Left colon (tissue), 2 donors: ENCODE measurements around the gene IL17B. TPM values are rescaled to one million over a fixed set of nuclear protein-coding genes. Genes with fewer than 3 reads are reported as not detected.
A peak's percentile ranks its signal among the peaks of the same experiment; 100 is the strongest.

Experiments used
- ATAC-seq: fragments of 200-7000 bp; cut with Tn5 transposase; one replicate; pipeline ENCODE4 v1.9.1; 2020; ENCODE audit warnings: mild to moderate bottlenecking, moderate library complexity
- DNase-seq, 2 donors: peaks; one replicate each; pipeline ENCODE4 v3.0.0-alpha.2; 2020
- intact Hi-C, 2 donors: fragments of 100-400 bp; cut with DNase I in 1 of 2; cut with micrococcal nuclease in 1 of 2; formaldehyde crosslinking; loops; one replicate each; pipeline versions ENCODE4 v1.11.2 to v1.14.0; 2022; cut with DNase I, micrococcal nuclease
- total RNA-seq, 2 donors: library from RNA; stranded (reverse); fragmentation: NEBNext Ultra II Directional; extraction: Animal tissue kit (Norgen Biotek cat#: 25700); gene quantifications; one replicate each; pipeline ENCODE4 v1.2.1, GENCODE V29; 2021
- donor health status: DM: no; HTN: no; CAD: no.
- donor health status: DM: yes; HTN: yes; CAD: no.

Gene IL17B
- total RNA-seq, 2 donors from 2014 or later = 1.1 TPM; not detected in 1

- ATAC-seq (peak; percentile 22), DNase-seq (peak in 1 of 2 donors; percentile 74)
Observed at GRCh38 chr5:149383399-149383798, 4.3 kb upstream of the IL17B start.

DNA sequence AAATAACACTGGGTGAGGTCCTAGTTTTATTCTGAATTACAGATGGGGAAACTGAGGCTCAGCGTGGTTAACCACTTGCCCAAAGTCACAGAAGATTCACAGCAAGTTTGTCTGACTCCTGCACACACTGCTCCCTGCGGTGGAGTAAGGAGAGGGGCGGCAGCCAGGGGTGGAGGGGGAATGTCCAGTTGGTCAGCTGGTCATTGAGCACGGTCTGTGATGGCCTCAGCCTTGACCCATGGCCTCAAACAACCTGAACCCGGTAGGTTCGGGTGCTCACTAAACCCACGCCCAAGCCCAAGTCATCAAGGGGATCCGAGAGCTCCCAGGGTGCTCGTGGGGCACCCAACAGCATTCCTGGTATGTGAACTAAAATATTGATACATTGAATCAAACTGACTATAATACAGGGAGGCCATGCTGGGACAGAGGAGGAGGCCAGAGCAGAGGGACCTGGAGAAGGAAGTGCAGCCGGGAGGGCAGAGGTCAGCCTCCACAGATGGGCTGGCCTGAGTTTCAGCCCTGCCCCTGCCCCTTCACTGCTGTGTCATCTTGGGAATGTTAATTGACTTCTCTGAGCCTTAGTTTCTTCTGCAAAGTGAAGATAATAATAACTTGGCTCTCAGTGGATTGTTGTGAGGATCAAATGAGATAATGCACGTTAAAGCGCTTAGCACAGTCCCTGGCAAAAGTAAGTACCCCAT, 3.6 kb upstream of the IL17B start:
- DNase-seq (no peak), ATAC-seq (peak; percentile 34)
- intact Hi-C loops = loop anchor here (5.0 to 10.0 kb wide), 3 partner anchors 52 to 185 kb away; no protein-coding TSS in a partner anchor

More at GRCh38 chr5:149383399-149383798, 4.3 kb upstream of the IL17B start:
- intact Hi-C loops = loop anchor here (5.0 to 10.0 kb wide), 3 partner anchors 51 to 184 kb away; no protein-coding TSS in a partner anchor

GRCh38 chr5:149381986-149382338, 2.9 kb upstream of the IL17B start:
- intact Hi-C loops = loop anchor here (5.0 to 10.0 kb wide), 3 partner anchors 53 to 185 kb away; no protein-coding TSS in a partner anchor
- DNase-seq (peak; percentile 72 to 82), ATAC-seq (peak; percentile 84)

DNA sequence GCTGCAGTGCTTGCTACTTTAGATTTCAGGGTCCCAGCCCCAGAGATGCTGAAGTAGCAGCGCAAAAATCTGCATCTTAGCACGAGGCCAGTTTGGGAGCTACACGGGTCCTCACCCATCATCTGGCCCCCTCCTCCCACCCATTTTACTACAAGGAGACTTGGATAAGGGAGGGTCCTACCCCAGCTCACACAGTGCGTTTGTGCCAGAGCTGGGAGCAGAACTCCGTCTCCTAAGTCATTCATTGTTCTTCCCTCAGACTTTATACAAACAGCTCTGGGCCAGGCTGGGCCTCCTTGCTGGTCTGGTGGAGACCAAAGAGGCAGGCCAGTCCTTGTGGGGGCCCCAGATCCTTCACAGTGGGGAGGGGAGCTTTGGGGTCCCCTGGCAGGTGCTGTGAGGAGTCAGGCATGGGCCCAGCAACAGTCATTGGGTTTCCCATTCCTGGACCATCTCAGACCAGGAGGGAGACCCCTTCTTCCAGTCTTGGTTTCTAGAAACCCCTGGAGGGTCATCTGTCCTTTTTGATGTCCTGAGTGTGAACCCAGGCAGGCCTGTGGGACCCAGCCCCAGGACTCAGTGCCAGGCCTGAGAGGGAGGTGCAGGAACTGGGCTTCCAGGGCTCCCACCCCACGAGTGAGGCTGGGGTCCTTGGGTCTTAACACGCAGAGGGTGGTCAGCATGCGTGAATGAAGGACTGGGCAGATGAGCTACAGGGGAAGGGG, 2.3 kb upstream of the IL17B start:
- peak; percentile 18 for ATAC-seq
- no peak for DNase-seq
- intact Hi-C loops = loop anchor here (5.0 to 10.0 kb wide), 3 partner anchors 53 to 186 kb away; no protein-coding TSS in a partner anchor

DNA sequence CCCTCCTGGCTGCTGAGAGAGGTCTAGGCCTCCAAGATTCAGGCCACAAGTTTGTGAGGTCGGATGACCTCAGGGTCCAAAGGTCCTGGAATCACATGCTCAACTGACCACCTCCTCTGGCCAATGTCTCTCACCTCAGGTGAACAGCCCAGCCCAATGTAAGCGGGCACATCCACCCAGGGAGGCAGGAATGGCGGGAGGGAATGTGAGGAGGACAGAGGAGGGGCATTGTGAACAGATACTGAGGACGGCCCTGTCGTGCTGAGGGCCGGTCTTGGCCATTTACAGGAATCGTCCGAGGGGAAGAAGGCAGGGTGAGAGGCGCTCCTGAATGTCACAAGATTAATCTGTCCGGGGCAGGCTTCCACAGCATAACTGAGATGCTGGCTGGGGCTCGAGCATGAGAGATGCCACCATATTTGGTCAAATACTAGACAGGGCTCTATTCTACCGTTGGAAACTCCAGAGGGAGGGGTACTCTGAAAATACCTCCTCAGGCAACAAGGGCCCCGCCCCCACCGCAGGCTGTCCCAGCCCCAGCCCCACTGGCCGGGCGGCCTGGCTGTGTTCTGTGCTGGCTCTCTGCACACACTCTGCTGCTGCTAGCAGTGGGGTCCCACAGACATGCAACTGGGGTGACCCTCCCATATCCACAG, 1.5 kb upstream of the IL17B start:
- intact Hi-C loops = loop anchor here (5.0 to 10.0 kb wide), 3 partner anchors 54 to 187 kb away; no protein-coding TSS in a partner anchor
- peak; percentile 30 to 52 for DNase-seq
- ATAC-seq = peak; percentile 13

DNA sequence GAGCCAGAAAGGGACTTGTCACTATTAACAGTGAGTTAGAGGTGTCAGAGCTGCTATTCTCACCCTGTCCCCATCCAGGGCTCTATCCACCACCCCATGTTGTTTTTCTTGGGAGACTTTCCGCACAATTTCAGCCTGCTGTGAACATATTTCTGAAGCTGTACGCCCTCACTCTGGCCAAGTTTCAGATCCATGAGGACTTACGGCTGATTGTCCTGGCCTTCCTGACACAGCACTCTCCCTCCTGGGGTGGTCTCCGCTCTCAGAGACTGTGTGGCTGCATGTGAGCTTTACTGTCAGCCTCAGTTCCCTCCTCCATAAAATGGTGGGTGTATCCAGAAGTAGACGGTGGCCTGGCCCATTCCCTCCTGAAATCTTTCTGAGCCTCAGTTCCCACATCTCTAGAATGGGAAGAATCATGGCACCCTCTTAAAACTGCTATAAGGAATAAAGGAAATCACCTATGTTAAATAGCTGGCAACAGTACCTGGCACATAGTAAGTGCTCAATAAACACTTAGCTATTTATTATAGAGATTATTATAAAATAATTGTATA, 804 bp upstream of the IL17B start:
- intact Hi-C loops = loop anchor here (5.0 to 10.0 kb wide), 3 partner anchors 55 to 187 kb away; no protein-coding TSS in a partner anchor
- no peak for ATAC-seq
- DNase-seq = no peak

DNA sequence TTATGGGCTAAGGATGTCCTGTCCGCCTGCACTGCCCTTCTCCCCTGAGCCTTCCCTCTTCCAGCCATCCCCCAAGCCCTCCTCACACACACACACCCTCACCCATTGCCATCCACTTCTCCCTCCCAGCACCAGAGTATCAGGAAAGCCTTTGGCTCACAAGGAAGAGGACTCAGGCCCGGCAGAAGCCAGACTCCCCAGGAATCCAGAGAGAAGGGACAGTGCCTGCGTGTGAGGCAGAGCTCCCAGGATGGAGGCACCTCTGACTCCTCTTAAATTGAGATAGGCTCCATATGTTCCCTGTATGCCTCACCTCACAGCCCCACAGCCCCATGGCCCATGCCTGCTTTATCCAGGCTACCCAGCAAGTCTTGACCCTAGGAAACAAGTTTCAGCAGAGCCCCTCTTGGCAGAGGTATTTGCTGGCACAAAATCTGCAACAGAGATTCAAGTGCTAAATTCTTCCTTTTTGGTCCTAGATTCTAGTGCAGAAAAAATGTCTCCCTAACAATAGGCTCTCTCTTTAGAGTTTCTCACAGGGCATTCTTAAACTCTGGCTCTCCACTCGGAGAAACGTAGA, 761 bp downstream of the IL17B start:
- intact Hi-C loops = loop anchor here in 1 of 2 donors (10.0 kb wide), 1 partner anchor 56 kb away; no protein-coding TSS in a partner anchor
- no peak for DNase-seq
- no peak for ATAC-seq

- DNase-seq (no peak), ATAC-seq (no peak)
- intact Hi-C loops = loop anchor here in 1 of 2 donors (10.0 kb wide), 1 partner anchor 58 kb away; no protein-coding TSS in a partner anchor
Observed at GRCh38 chr5:149376711-149377447, 2.2 kb downstream of the IL17B start.

GRCh38 chr5:149376104-149376503, 3.0 kb downstream of the IL17B start:
- DNase-seq = no peak
- intact Hi-C loops = loop anchor here in 1 of 2 donors (10.0 kb wide), 1 partner anchor 59 kb away; no protein-coding TSS in a partner anchor
- ATAC-seq = no peak

- no peak for DNase-seq
- intact Hi-C loops = loop anchor here in 1 of 2 donors (10.0 kb wide), 1 partner anchor 59 kb away; no protein-coding TSS in a partner anchor
- ATAC-seq = no peak
Observed at GRCh38 chr5:149375434-149375833, 3.7 kb downstream of the IL17B start.

GRCh38 chr5:149374801-149375200, 4.3 kb downstream of the IL17B start:
- intact Hi-C loops = loop anchor here in 1 of 2 donors (10.0 kb wide), 1 partner anchor 60 kb away; no protein-coding TSS in a partner anchor
- ATAC-seq (no peak), DNase-seq (no peak)

GRCh38 chr5:149374303-149374702, 4.8 kb downstream of the IL17B start:
- DNase-seq (no peak), ATAC-seq (no peak)
- intact Hi-C loops = loop anchor here in 1 of 2 donors (10.0 kb wide), 1 partner anchor 60 kb away; no protein-coding TSS in a partner anchor

- no peak for DNase-seq
- intact Hi-C loops = loop anchor here in 1 of 2 donors (10.0 kb wide), 1 partner anchor 62 kb away; no protein-coding TSS in a partner anchor
- ATAC-seq = no peak
Observed at GRCh38 chr5:149372932-149373331, 6.2 kb downstream of the IL17B start.

DNA sequence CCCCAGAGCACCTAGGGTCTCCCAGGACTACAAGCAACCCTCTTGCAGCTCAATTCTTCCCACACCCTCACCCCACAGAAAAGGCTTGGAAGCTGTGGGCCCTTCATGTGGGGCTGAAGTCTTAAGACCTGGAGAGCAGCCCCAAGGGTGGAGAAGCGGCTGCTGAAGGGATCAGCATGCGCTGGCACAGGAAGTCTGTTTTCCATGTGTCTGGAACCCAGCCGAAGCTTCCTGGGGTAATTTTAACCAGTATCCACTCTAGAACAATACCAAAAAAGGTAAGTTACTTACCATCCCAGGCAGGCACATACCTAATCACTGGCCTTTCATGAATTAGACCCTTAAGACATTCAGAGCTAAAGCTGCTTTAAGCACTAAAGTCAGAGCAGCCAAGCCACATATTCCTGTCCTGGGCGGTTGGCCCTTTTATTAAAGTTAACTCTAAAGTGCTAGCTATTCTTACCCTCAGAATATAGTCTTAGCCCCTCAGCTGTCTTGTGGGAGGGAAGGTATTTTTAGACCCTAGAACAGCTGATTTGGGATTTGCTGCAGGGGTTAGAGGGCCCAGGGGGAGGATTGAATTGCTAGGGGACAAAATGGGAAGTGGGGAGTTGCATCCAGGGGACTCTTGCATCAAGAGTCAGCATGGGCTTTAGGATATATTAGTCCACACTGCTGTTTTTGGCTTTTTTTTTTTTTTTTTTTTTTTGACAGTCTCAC, 6.9 kb downstream of the IL17B start:
- no peak for ATAC-seq
- intact Hi-C loops = loop anchor here in 1 of 2 donors (10.0 kb wide), 1 partner anchor 63 kb away; no protein-coding TSS in a partner anchor

GRCh38 chr5:149371296-149371962, 7.7 kb downstream of the IL17B start:
- DNase-seq = peak; percentile 57 to 74
- intact Hi-C loops = loop anchor here in 1 of 2 donors (10.0 kb wide), 1 partner anchor 63 kb away; no protein-coding TSS in a partner anchor
- ATAC-seq = peak; percentile 91

More for the DNA sequence above, 6.9 kb downstream of the IL17B start:
- DNase-seq = no peak

GRCh38 chr5:149370878-149371277, 8.2 kb downstream of the IL17B start:
- DNase-seq = no peak
- intact Hi-C loops = loop anchor here in 1 of 2 donors (10.0 kb wide), 1 partner anchor 64 kb away; no protein-coding TSS in a partner anchor
- no peak for ATAC-seq
